Chondrocyte (in vitro differentiated cells): Measurements from ENCODE around the gene SRCAP. TPM values are rescaled to one million over a fixed set of nuclear protein-coding genes. Genes with fewer than 3 reads are reported as not detected.
A peak's percentile ranks its signal among the peaks of the same experiment; 100 is the strongest.

ENCODE experiments used
- DNase-seq: peaks from one replicate; pipeline ENCODE4 v3.0.0; 2021; ENCODE audit warnings: mixed read lengths, low spot score
- H3K27ac Mint-ChIP-seq: one replicate; pipeline ENCODE4 v1.8.0; 2021; ENCODE audit warnings: mild to moderate bottlenecking, moderate library complexity, mixed read lengths; ENCODE audit not compliant: unreplicated experiment
- H3K27me3 Mint-ChIP-seq: 2 replicates; pipeline ENCODE4 v1.8.0; 2021; ENCODE audit warnings: low read depth, mixed read lengths
- H3K36me3 Mint-ChIP-seq: 2 replicates; pipeline ENCODE4 v1.8.0; 2021; ENCODE audit warnings: low read depth, mixed read lengths
- H3K4me1 Mint-ChIP-seq: 2 replicates; pipeline ENCODE4 v1.8.0; 2021; ENCODE audit warnings: low read depth, mild to moderate bottlenecking, mixed read lengths
- H3K4me3 Mint-ChIP-seq: one replicate; pipeline ENCODE4 v1.8.0; 2021; ENCODE audit warnings: mild to moderate bottlenecking, moderate library complexity, mixed read lengths; ENCODE audit not compliant: unreplicated experiment
- H3K9me3 Mint-ChIP-seq: 2 replicates; pipeline ENCODE4 v1.8.0; 2021; ENCODE audit warnings: low read depth, mixed read lengths
- CTCF ChIP-seq: fragments of 200-600 bp; sonication (generic); IDR thresholded peaks from 2 replicates; pipeline ENCODE4 v1.5.0; 2021; ENCODE audit warnings: antibody characterized with exemption, mild to moderate bottlenecking, moderate library complexity
- total RNA-seq: library from RNA; stranded (reverse); gene quantifications from 3 replicates; pipeline ENCODE4 v1.2.1, GENCODE V29; 2021

SRCAP gene
- total RNA-seq, 1 donor from 2014 or later = 49.2 TPM

GRCh38 chr16:30720086-30720485, 21.1 kb downstream of the SRCAP start:
- no peaks in the 10 kb centered on the region for H3K27me3 Mint-ChIP-seq
- no peaks in the 10 kb centered on the region for H3K9me3 Mint-ChIP-seq
- H3K27ac Mint-ChIP-seq = no peak overlapping the region
- no peak for TF ChIP-seq CTCF
- no peak overlapping the region for H3K4me3 Mint-ChIP-seq
- peaks cover 57% of the 10 kb centered on the region for H3K36me3 Mint-ChIP-seq
- H3K4me1 Mint-ChIP-seq = peaks cover 2% of the 10 kb centered on the region
- peak; percentile 65 for DNase-seq

- no peak for TF ChIP-seq CTCF
- Mint-ChIP-seq H3K27ac (no peak overlapping the region), H3K4me3 (no peak overlapping the region), H3K4me1 (no peaks in the 10 kb centered on the region), H3K9me3 (no peaks in the 10 kb centered on the region), H3K36me3 (peaks cover 54% of the 10 kb centered on the region), H3K27me3 (no peaks in the 10 kb centered on the region)
- DNase-seq = peak; percentile 82
These were observed 21.7 kb downstream of the SRCAP start for GRCh38 chr16:30720694-30721093.

- peak; percentile 76 for DNase-seq
- H3K4me1 Mint-ChIP-seq = no peaks in the 10 kb centered on the region
- H3K27ac Mint-ChIP-seq = peak overlapping the region; percentile 27
- no peaks in the 10 kb centered on the region for H3K9me3 Mint-ChIP-seq
- no peak for TF ChIP-seq CTCF
- H3K4me3 Mint-ChIP-seq = no peak overlapping the region
- peaks cover 49% of the 10 kb centered on the region for H3K36me3 Mint-ChIP-seq
- no peaks in the 10 kb centered on the region for H3K27me3 Mint-ChIP-seq
These were observed 22.2 kb downstream of the SRCAP start for GRCh38 chr16:30721167-30721566.

GRCh38 chr16:30721606-30722005, 22.6 kb downstream of the SRCAP start:
- H3K4me1 Mint-ChIP-seq = no peaks in the 10 kb centered on the region
- no peak for TF ChIP-seq CTCF
- H3K4me3 Mint-ChIP-seq = no peak overlapping the region
- no peak overlapping the region for H3K27ac Mint-ChIP-seq
- H3K27me3 Mint-ChIP-seq = no peaks in the 10 kb centered on the region
- H3K36me3 Mint-ChIP-seq = peaks cover 45% of the 10 kb centered on the region
- no peak for DNase-seq
- no peaks in the 10 kb centered on the region for H3K9me3 Mint-ChIP-seq

GRCh38 chr16:30722443-30722842, 23.5 kb downstream of the SRCAP start:
- Mint-ChIP-seq H3K9me3 (no peaks in the 10 kb centered on the region), H3K4me3 (no peak overlapping the region), H3K27ac (peak overlapping the region; percentile 43), H3K27me3 (no peaks in the 10 kb centered on the region), H3K36me3 (peaks cover 43% of the 10 kb centered on the region), H3K4me1 (no peaks in the 10 kb centered on the region)
- TF ChIP-seq CTCF = peak; percentile 31
- peak; percentile 62 for DNase-seq
